Neural cell (in vitro differentiated cells): ENCODE results near the gene RSF1. TPM values are rescaled to one million over a fixed set of nuclear protein-coding genes. Genes with fewer than 3 reads are reported as not detected.

Source experiments
- H2AFZ ChIP-seq: fragments of 200-600, 300-800 bp; sonication (generic), shearing (Covaris generic); 2 replicates; pipeline ENCODE4 v1.6.0; 2014; ENCODE audit warnings: low read depth, mild to moderate bottlenecking, antibody characterized with exemption, low read length, moderate library complexity
- H3F3A ChIP-seq: fragments of 200-600 bp; shearing (Covaris generic); 2 replicates; pipeline ENCODE4 v1.6.1; 2016; ENCODE audit warnings: mild to moderate bottlenecking, moderate library complexity, mixed read lengths, antibody characterized with exemption, low read length; ENCODE audit not compliant: insufficient read depth, poor library complexity, severe bottlenecking
- H3K27ac ChIP-seq: fragments of 200-600, 300-800 bp; sonication (generic), shearing (Covaris generic); 2 replicates; pipeline ENCODE4 v1.5.1; 2014; ENCODE audit warnings: mild to moderate bottlenecking, low read length, moderate library complexity
- H3K27me3 ChIP-seq: fragments of 300-800, 200-600 bp; sonication (generic), shearing (Covaris generic); 2 replicates; pipeline ENCODE4 v1.6.0; 2014; ENCODE audit warnings: mild to moderate bottlenecking, low read depth, low read length, moderate library complexity; ENCODE audit not compliant: insufficient read depth
- H3K36me3 ChIP-seq: fragments of 300-800, 200-600 bp; sonication (generic), shearing (Covaris generic); 2 replicates; pipeline ENCODE4 v1.5.1; 2014; ENCODE audit warnings: mild to moderate bottlenecking, antibody characterized with exemption, low read length, moderate library complexity; ENCODE audit not compliant: insufficient read depth
- H3K4me2 ChIP-seq: fragments of 300-800, 200-600 bp; sonication (generic), shearing (Covaris generic); 2 replicates; pipeline ENCODE4 v1.6.0; 2014; ENCODE audit warnings: mild to moderate bottlenecking, low read length
- H3K4me3 ChIP-seq: fragments of 300-800, 200-600 bp; sonication (generic), shearing (Covaris generic); 2 replicates; pipeline ENCODE4 v1.5.1; 2014; ENCODE audit warnings: mild to moderate bottlenecking, low read length, moderate library complexity
- H3K79me2 ChIP-seq: fragments of 200-600 bp; shearing (Covaris generic); replicated peaks from 2 replicates; pipeline ENCODE4 v1.6.0; 2014; ENCODE audit warnings: mild to moderate bottlenecking, low read length, moderate library complexity; ENCODE audit not compliant: insufficient read depth
- H3K9ac ChIP-seq: fragments of 300-800, 200-600 bp; sonication (generic), shearing (Covaris generic); 2 replicates; pipeline ENCODE4 v1.6.1; 2016; ENCODE audit warnings: mild to moderate bottlenecking, low read length, mixed read lengths
- H3K9me2 ChIP-seq: fragments of 200-600 bp; shearing (Covaris generic); 2 replicates; pipeline ENCODE4 v1.6.1; 2016; ENCODE audit warnings: mild to moderate bottlenecking, low read length, mixed read lengths; ENCODE audit not compliant: insufficient read depth
- H3K9me3 ChIP-seq: fragments of 200-600, 300-800 bp; sonication (generic), shearing (Covaris generic); 2 replicates; pipeline ENCODE4 v1.6.1; 2016; ENCODE audit warnings: mild to moderate bottlenecking, mixed run types, low read length, moderate library complexity, mixed read lengths
- H4K20me1 ChIP-seq: fragments of 200-600 bp; shearing (Covaris generic); 2 replicates; pipeline ENCODE4 v1.6.1; 2016; ENCODE audit warnings: mild to moderate bottlenecking, mixed run types; ENCODE audit not compliant: insufficient read depth
- CTCF ChIP-seq: fragments of 450-650 bp; IDR thresholded peaks from 2 replicates; pipeline ENCODE4 v1.5.1; 2014; ENCODE audit warnings: antibody characterized with exemption, mild to moderate bottlenecking, moderate library complexity; ENCODE audit not compliant: poor library complexity, severe bottlenecking
- EP300 ChIP-seq: fragments of 450-650 bp; conservative IDR thresholded peaks from 2 replicates; pipeline ENCODE4 v1.6.1; 2014; ENCODE audit warnings: antibody characterized with exemption, mild to moderate bottlenecking, moderate library complexity; ENCODE audit not compliant: poor library complexity, severe bottlenecking
- EZH2 ChIP-seq: fragments of 200-600, 300-800 bp; shearing (Covaris generic), sonication (generic); IDR thresholded peaks from 2 replicates; pipeline ENCODE4 v1.6.1; 2014; ENCODE audit warnings: antibody characterized with exemption, low read length, borderline replicate concordance, mild to moderate bottlenecking; ENCODE audit not compliant: insufficient read depth, poor library complexity, severe bottlenecking
- MXI1 ChIP-seq: fragments of 450-650 bp; conservative IDR thresholded peaks from 2 replicates; pipeline ENCODE4 v1.6.1; 2014; ENCODE audit warnings: antibody characterized with exemption, mild to moderate bottlenecking; ENCODE audit not compliant: poor library complexity, severe bottlenecking
- POLR2AphosphoS5 ChIP-seq: IDR thresholded peaks from 2 replicates; pipeline ENCODE4 v1.6.1; 2012
- RAD21 ChIP-seq: fragments of 450-650 bp; conservative IDR thresholded peaks from 2 replicates; pipeline ENCODE4 v1.6.1; 2014; ENCODE audit warnings: antibody characterized with exemption, mild to moderate bottlenecking, moderate library complexity
- SMC3 ChIP-seq: fragments of 450-650 bp; conservative IDR thresholded peaks from 2 replicates; pipeline ENCODE4 v1.6.1; 2014; ENCODE audit warnings: antibody characterized with exemption, mild to moderate bottlenecking, moderate library complexity; ENCODE audit not compliant: poor library complexity
- TAF1 ChIP-seq: IDR thresholded peaks from 2 replicates; pipeline ENCODE4 v1.6.1; 2012; ENCODE audit warnings: low read depth
- polyA plus RNA-seq: library from polyadenylated mRNA; depleted of rRNA; stranded (reverse); fragments of >200 nt; gene quantifications from 2 replicates; pipeline ENCODE4 v1.2.3, GENCODE V29; 2014
- TF ChIP-seq, protein P1 (sequence below): IDR thresholded peaks from 2 replicates; pipeline ENCODE4 v1.6.1; 2012; ENCODE audit warnings: borderline replicate concordance

The RSF1 gene
- polyA plus RNA-seq, 1 donor from 2014 or later, result 19.1 TPM

DNA sequence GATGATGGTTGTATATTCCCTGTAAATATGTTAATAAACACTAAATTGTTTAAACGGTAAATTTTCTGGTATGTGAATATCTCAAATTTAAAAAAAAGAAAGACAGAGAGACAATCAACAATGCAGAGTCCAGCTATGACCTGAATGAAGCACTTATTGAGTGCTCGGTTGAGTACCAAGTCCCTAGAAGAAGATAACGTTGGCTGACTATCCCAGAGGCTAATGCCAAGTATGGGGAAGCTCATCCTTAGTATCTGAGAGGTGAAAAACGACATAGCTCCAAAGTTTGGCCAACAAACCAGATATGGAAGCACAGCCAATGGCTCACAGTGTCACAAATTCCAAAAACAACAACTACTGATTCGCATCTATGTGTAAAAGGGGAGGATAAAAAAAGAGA is 71.3 kb downstream of the RSF1 start:
- H3K79me2 ChIP-seq, result peaks cover 31% of the 10 kb centered on the region
- no peaks in the 10 kb centered on the region for H3K9me3 ChIP-seq
- H3K27me3 ChIP-seq, result no peaks in the 10 kb centered on the region
- H3K27ac ChIP-seq, result no peak overlapping the region
- H2AFZ ChIP-seq, result no peak overlapping the region
- no peaks in the 10 kb centered on the region for H4K20me1 ChIP-seq
- no peak overlapping the region for H3K9ac ChIP-seq
- no peaks in the 10 kb centered on the region for H3K36me3 ChIP-seq
- H3K4me2 ChIP-seq, result no peak overlapping the region
- H3K9me2 ChIP-seq, result no peaks in the 10 kb centered on the region
- H3K4me3 ChIP-seq, result no peak overlapping the region
- TF ChIP-seq CTCF, result no peak
- TF ChIP-seq RAD21, result no peak
- no peaks in the 10 kb centered on the region for H3F3A ChIP-seq

- no peaks in the 10 kb centered on the region for H3K9me2 ChIP-seq
- no peak for TF ChIP-seq EP300
- no peak for TF ChIP-seq CTCF
- TF ChIP-seq, protein P1, sequence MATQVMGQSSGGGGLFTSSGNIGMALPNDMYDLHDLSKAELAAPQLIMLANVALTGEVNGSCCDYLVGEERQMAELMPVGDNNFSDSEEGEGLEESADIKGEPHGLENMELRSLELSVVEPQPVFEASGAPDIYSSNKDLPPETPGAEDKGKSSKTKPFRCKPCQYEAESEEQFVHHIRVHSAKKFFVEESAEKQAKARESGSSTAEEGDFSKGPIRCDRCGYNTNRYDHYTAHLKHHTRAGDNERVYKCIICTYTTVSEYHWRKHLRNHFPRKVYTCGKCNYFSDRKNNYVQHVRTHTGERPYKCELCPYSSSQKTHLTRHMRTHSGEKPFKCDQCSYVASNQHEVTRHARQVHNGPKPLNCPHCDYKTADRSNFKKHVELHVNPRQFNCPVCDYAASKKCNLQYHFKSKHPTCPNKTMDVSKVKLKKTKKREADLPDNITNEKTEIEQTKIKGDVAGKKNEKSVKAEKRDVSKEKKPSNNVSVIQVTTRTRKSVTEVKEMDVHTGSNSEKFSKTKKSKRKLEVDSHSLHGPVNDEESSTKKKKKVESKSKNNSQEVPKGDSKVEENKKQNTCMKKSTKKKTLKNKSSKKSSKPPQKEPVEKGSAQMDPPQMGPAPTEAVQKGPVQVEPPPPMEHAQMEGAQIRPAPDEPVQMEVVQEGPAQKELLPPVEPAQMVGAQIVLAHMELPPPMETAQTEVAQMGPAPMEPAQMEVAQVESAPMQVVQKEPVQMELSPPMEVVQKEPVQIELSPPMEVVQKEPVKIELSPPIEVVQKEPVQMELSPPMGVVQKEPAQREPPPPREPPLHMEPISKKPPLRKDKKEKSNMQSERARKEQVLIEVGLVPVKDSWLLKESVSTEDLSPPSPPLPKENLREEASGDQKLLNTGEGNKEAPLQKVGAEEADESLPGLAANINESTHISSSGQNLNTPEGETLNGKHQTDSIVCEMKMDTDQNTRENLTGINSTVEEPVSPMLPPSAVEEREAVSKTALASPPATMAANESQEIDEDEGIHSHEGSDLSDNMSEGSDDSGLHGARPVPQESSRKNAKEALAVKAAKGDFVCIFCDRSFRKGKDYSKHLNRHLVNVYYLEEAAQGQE, result no peak
- no peak for TF ChIP-seq EZH2
- TF ChIP-seq SMC3, result no peak
- TF ChIP-seq RAD21, result no peak
- no peak for TF ChIP-seq POLR2AphosphoS5
- TF ChIP-seq MXI1, result no peak
- no peak for TF ChIP-seq TAF1
- H3K4me3 ChIP-seq, result no peak overlapping the region
- H2AFZ ChIP-seq, result no peak overlapping the region
- H3K27me3 ChIP-seq, result no peaks in the 10 kb centered on the region
- no peaks in the 10 kb centered on the region for H3F3A ChIP-seq
- peaks cover 28% of the 10 kb centered on the region for H3K79me2 ChIP-seq
- no peaks in the 10 kb centered on the region for H3K36me3 ChIP-seq
- no peak overlapping the region for H3K9ac ChIP-seq
- H3K4me2 ChIP-seq, result no peak overlapping the region
- H3K27ac ChIP-seq, result no peak overlapping the region
- no peaks in the 10 kb centered on the region for H3K9me3 ChIP-seq
- H4K20me1 ChIP-seq, result no peaks in the 10 kb centered on the region
Measured at GRCh38 chr11:77748266-77748665, 72.3 kb downstream of the RSF1 start.
